HepG2 (cell line): ENCODE results near the gene MYH16. TPM values are rescaled to one million over a fixed set of nuclear protein-coding genes. Genes with fewer than 3 reads are reported as not detected.

Experiments
- AHR ChIP-seq: IDR thresholded peaks from 2 replicates; pipeline ENCODE4 v1.6.1; 2018; ENCODE audit warnings: missing genetic modification reagents, missing compliant biosample characterization
- DDIT3 ChIP-seq: sonication (generic); formaldehyde crosslinking; IDR thresholded peaks from 2 replicates; pipeline ENCODE4 v1.4.0; 2020; ENCODE audit warnings: mild to moderate bottlenecking, missing genetic modification reagents
- MEIS1 ChIP-seq: sonication (generic); formaldehyde crosslinking; IDR thresholded peaks from 2 replicates; pipeline ENCODE4 v1.9.0; 2021; ENCODE audit warnings: mild to moderate bottlenecking, missing genetic modification reagents, moderate library complexity, borderline replicate concordance
- NFE2L1 ChIP-seq: sonication (generic); formaldehyde crosslinking; IDR thresholded peaks from 2 replicates; pipeline ENCODE4 v1.4.0; 2020; ENCODE audit warnings: missing genetic modification reagents, mild to moderate bottlenecking, borderline replicate concordance
- NRL ChIP-seq: sonication (generic); formaldehyde crosslinking; IDR thresholded peaks from 2 replicates; pipeline ENCODE4 v1.5.0; 2020; ENCODE audit warnings: missing genetic modification reagents, mild to moderate bottlenecking, moderate library complexity, borderline replicate concordance
- PAWR ChIP-seq: sonication (generic); formaldehyde crosslinking; IDR thresholded peaks from 2 replicates; pipeline ENCODE4 v1.4.0; 2020; ENCODE audit warnings: missing genetic modification reagents, mild to moderate bottlenecking, borderline replicate concordance
- PAXIP1 ChIP-seq: sonication (generic); formaldehyde crosslinking; conservative IDR thresholded peaks from 2 replicates; pipeline ENCODE4 v1.4.0; 2020; ENCODE audit warnings: mild to moderate bottlenecking, missing genetic modification reagents, moderate library complexity
- POLR2AphosphoS5 ChIP-seq: IDR thresholded peaks from 2 replicates; pipeline ENCODE4 v1.6.1; 2012; ENCODE audit warnings: low read depth, low read length
- RBFOX2 ChIP-seq: fragments of 200-400 bp; formaldehyde crosslinking; IDR thresholded peaks from 2 replicates; pipeline ENCODE4 v1.6.1; 2017; ENCODE audit warnings: low read depth, mild to moderate bottlenecking, low read length
- TARDBP ChIP-seq: sonication (generic); formaldehyde crosslinking; IDR thresholded peaks from 2 replicates; pipeline ENCODE4 v1.8.0; 2022; ENCODE audit warnings: mild to moderate bottlenecking, missing genetic modification reagents
- TBX2 ChIP-seq: sonication (generic); formaldehyde crosslinking; IDR thresholded peaks from 2 replicates; pipeline ENCODE4 v1.5.0; 2020; ENCODE audit warnings: missing genetic modification reagents, mild to moderate bottlenecking, borderline replicate concordance
- ZNF121 ChIP-seq: sonication (generic); formaldehyde crosslinking; IDR thresholded peaks from 2 replicates; pipeline ENCODE4 v1.5.0; 2020; ENCODE audit warnings: mild to moderate bottlenecking, missing genetic modification reagents
- ZNF142 ChIP-seq: sonication (generic); formaldehyde crosslinking; IDR thresholded peaks from 2 replicates; pipeline ENCODE4 v1.4.0; 2020; ENCODE audit warnings: missing genetic modification reagents
- ZNF3 ChIP-seq: IDR thresholded peaks from 2 replicates; pipeline ENCODE4 v1.7.0; 2017; ENCODE audit warnings: inconsistent platforms
- ZNF33B ChIP-seq: sonication (generic); formaldehyde crosslinking; IDR thresholded peaks from 2 replicates; pipeline ENCODE4 v1.5.1; 2020; ENCODE audit warnings: mild to moderate bottlenecking, missing genetic modification reagents
- ZNF639 ChIP-seq: conservative IDR thresholded peaks from 2 replicates; pipeline ENCODE4 v1.6.1; 2018; ENCODE audit warnings: missing genetic modification reagents
- ZNF792 ChIP-seq: IDR thresholded peaks from 2 replicates; pipeline ENCODE4 v1.6.1; 2016
- ZSCAN9 ChIP-seq: IDR thresholded peaks from 2 replicates; pipeline ENCODE4 v1.6.1; 2016; ENCODE audit warnings: borderline replicate concordance
- polyA plus RNA-seq, 8 experiments: library from polyadenylated mRNA; depleted of rRNA in 3 of 8; stranded (reverse) in 7 of 8; unstranded in 1 of 8; fragments of >200 nt; fragmentation: Illumina TruSeq in 4 of 8; extraction: Trizol in 4 of 8; gene quantifications; 2 replicates each; pipeline versions ENCODE4 v1.2.1 to v1.2.3, GENCODE V29; 2011 to 2016; ENCODE audit warnings: low read depth in 4 of 8, missing spikeins in 1 of 8, mixed read lengths in 1 of 8; ENCODE audit not compliant: insufficient read depth in 1 of 8
- total RNA-seq, 5 experiments: library from RNA; depleted of rRNA; stranded (reverse); fragments of >200 nt; fragmentation: Illumina TruSeq; extraction: Trizol; gene quantifications; 2 replicates each; pipeline ENCODE4 v1.2.3, GENCODE V29; 2016; ENCODE audit warnings: low read depth in 1 of 5

Gene MYH16
- total and polyA plus RNA-seq, 2 of the 13 experiments (the other 11 are each of a cell fraction or from before 2014, with no cell fraction given): 0.05 to 0.15 TPM

- TF ChIP-seq PAXIP1 (peak; percentile 38; the same call in 1 of the 2 replicates), ZSCAN9 (CRISPR knock-in tag) (peak; percentile 80; the same call in 1 of the 2 replicates), RBFOX2 (peak; percentile 97), ZNF639 (CRISPR knock-in tag) (peak; percentile 89), ZNF121 (CRISPR knock-in tag) (peak; percentile 64; the same call in 1 of the 2 replicates), ZNF33B (CRISPR knock-in tag) (peak; percentile 83), ZNF3 (CRISPR knock-in tag) (no peak; the same call in 1 of the 2 replicates), NFE2L1 (CRISPR knock-in tag) (no peak), ZNF142 (CRISPR knock-in tag) (peak; percentile 85), NRL (CRISPR knock-in tag) (peak; percentile 88; the same call in 1 of the 2 replicates), DDIT3 (CRISPR knock-in tag) (no peak), ZNF792 (CRISPR knock-in tag) (peak; percentile 86; the same call in 1 of the 2 replicates), AHR (CRISPR knock-in tag) (peak; percentile 19; the same call in 1 of the 2 replicates), PAWR (no peak), POLR2AphosphoS5 (peak; percentile 95), TBX2 (CRISPR knock-in tag) (peak; percentile 77), TARDBP (CRISPR knock-in tag) (peak; percentile 66), MEIS1 (CRISPR knock-in tag) (peak; percentile 67; the same call in 1 of the 2 replicates)
Measured at GRCh38 chr7:99325592-99326407, 53.2 kb downstream of the MYH16 start, which contains the start of gene ARPC1A (continued).
